Measurements from ENCODE around the gene ELL3. TPM values are rescaled to one million over a fixed set of nuclear protein-coding genes. Genes with fewer than 3 reads are reported as not detected.
"Not testable (repeated sequence)": the region's sequence is repeated elsewhere in the genome, so short reads cannot be mapped to it uniquely, and the experiment has no call there.

Gene ELL3
- 1.7 TPM for total RNA-seq

- Histone ChIP-seq H3K9me3 (ENCODE audit: low read depth, low read length) (no peaks in the 10 kb centered on the region), H3K4me3 (ENCODE audit: low read length) (peak within 1 kb of the TSS; percentile 85), H3K27me3 (ENCODE audit: insufficient read depth, low read length) (no peaks in the 10 kb centered on the region), H3K4me1 (ENCODE audit: insufficient read depth, low read length) (peaks cover 27% of the 10 kb centered on the region)
These were observed at the start of gene ELL3 for GRCh38 chr15:43776718-43777266. Gene ELL3, minus strand, starts transcription at chr15:43776966. Its CDS starts 65 bp downstream, at chr15:43776901.

GRCh38 chr15:43826029-43826507 lies 49.3 kb upstream of the ELL3 start:
- peaks cover 59% of the 10 kb centered on the region for H3K4me1 ChIP-seq (ENCODE audit: insufficient read depth, low read length)
- no peak overlapping the region for H3K4me3 ChIP-seq (ENCODE audit: low read length)
- H3K27me3 ChIP-seq (ENCODE audit: insufficient read depth, low read length), result no peaks in the 10 kb centered on the region

GRCh38 chr15:43825305-43825704 lies 48.5 kb upstream of the ELL3 start:
- not testable (repeated sequence) for H3K27me3 ChIP-seq (ENCODE audit: insufficient read depth, low read length); H3K9me3 ChIP-seq (ENCODE audit: low read depth, low read length); H3K4me3 ChIP-seq (ENCODE audit: low read length)
- peaks cover 64% of the 10 kb centered on the region for H3K4me1 ChIP-seq (ENCODE audit: insufficient read depth, low read length)

More at GRCh38 chr15:43826029-43826507, 49.3 kb upstream of the ELL3 start:
- no peaks in the 10 kb centered on the region for H3K9me3 ChIP-seq (ENCODE audit: low read depth, low read length)

GRCh38 chr15:43824302-43825246 lies 47.8 kb upstream of the ELL3 start, which contains the start of gene MFAP1:
Gene MFAP1, minus strand, starts transcription at chr15:43824690. Its CDS starts 121 bp downstream, at chr15:43824569.
- no peaks in the 10 kb centered on the region for H3K27me3 ChIP-seq (ENCODE audit: insufficient read depth, low read length)
- peak within 1 kb of the TSS; percentile 79 for H3K4me3 ChIP-seq (ENCODE audit: low read length)
- no peaks in the 10 kb centered on the region for H3K9me3 ChIP-seq (ENCODE audit: low read depth, low read length)
- H3K4me1 ChIP-seq (ENCODE audit: insufficient read depth, low read length), result peaks cover 59% of the 10 kb centered on the region

- Histone ChIP-seq H3K4me1 (ENCODE audit: insufficient read depth, low read length) (peaks cover 42% of the 10 kb centered on the region), H3K27me3 (ENCODE audit: insufficient read depth, low read length) (no peaks in the 10 kb centered on the region), H3K9me3 (ENCODE audit: low read depth, low read length) (no peaks in the 10 kb centered on the region), H3K4me3 (ENCODE audit: low read length) (no peak overlapping the region)
These were observed 44.7 kb upstream of the ELL3 start for GRCh38 chr15:43821505-43821904.

- not testable (repeated sequence) for H3K4me3 ChIP-seq (ENCODE audit: low read length)
These were observed 38.3 kb upstream of the ELL3 start for GRCh38 chr15:43815064-43815463.

GRCh38 chr15:43808960-43809678 lies 32.4 kb upstream of the ELL3 start:
- H3K4me3 ChIP-seq (ENCODE audit: low read length), result no peak overlapping the region
- peaks cover 20% of the 10 kb centered on the region for H3K4me1 ChIP-seq (ENCODE audit: insufficient read depth, low read length)
- no peaks in the 10 kb centered on the region for H3K9me3 ChIP-seq (ENCODE audit: low read depth, low read length)
- H3K27me3 ChIP-seq (ENCODE audit: insufficient read depth, low read length), result no peaks in the 10 kb centered on the region

More at GRCh38 chr15:43815064-43815463, 38.3 kb upstream of the ELL3 start:
- H3K9me3 ChIP-seq (ENCODE audit: low read depth, low read length); H3K4me1 ChIP-seq (ENCODE audit: insufficient read depth, low read length); H3K27me3 ChIP-seq (ENCODE audit: insufficient read depth, low read length): not testable (repeated sequence)

GRCh38 chr15:43808435-43808950 lies 31.7 kb upstream of the ELL3 start:
- Histone ChIP-seq H3K9me3 (ENCODE audit: low read depth, low read length) (no peaks in the 10 kb centered on the region), H3K4me3 (ENCODE audit: low read length) (no peak overlapping the region), H3K4me1 (ENCODE audit: insufficient read depth, low read length) (peaks cover 20% of the 10 kb centered on the region), H3K27me3 (ENCODE audit: insufficient read depth, low read length) (no peaks in the 10 kb centered on the region)

- H3K4me3 ChIP-seq (ENCODE audit: low read length); H3K27me3 ChIP-seq (ENCODE audit: insufficient read depth, low read length); H3K9me3 ChIP-seq (ENCODE audit: low read depth, low read length): not testable (repeated sequence)
- peaks cover 33% of the 10 kb centered on the region for H3K4me1 ChIP-seq (ENCODE audit: insufficient read depth, low read length)
These were observed 25.9 kb upstream of the ELL3 start for GRCh38 chr15:43802676-43803075.

- Histone ChIP-seq H3K9me3 (ENCODE audit: low read depth, low read length) (no peaks in the 10 kb centered on the region), H3K4me3 (ENCODE audit: low read length) (peak within 1 kb of the TSS; percentile 77), H3K27me3 (ENCODE audit: insufficient read depth, low read length) (no peaks in the 10 kb centered on the region), H3K4me1 (ENCODE audit: insufficient read depth, low read length) (peaks cover 37% of the 10 kb centered on the region)
These were observed 23.7 kb upstream of the ELL3 start, which contains the start of gene HYPK for GRCh38 chr15:43800286-43801141. Gene HYPK, plus strand, starts transcription at chr15:43800599. Its CDS starts 24 bp downstream, at chr15:43800623.

- peaks cover 43% of the 10 kb centered on the region for H3K4me1 ChIP-seq (ENCODE audit: insufficient read depth, low read length)
- H3K9me3 ChIP-seq (ENCODE audit: low read depth, low read length), result no peaks in the 10 kb centered on the region
- H3K4me3 ChIP-seq (ENCODE audit: low read length), result peak within 1 kb of the TSS; percentile 77
- no peaks in the 10 kb centered on the region for H3K27me3 ChIP-seq (ENCODE audit: insufficient read depth, low read length)
These were observed 23.1 kb upstream of the ELL3 start, which contains the start of gene SERINC4 for GRCh38 chr15:43799945-43800285. Gene SERINC4, minus strand, starts transcription at chr15:43800220. Its CDS starts 234 bp downstream, at chr15:43799986.

GRCh38 chr15:43799209-43799944 lies 22.6 kb upstream of the ELL3 start:
- Histone ChIP-seq H3K4me3 (ENCODE audit: low read length) (no peak overlapping the region), H3K9me3 (ENCODE audit: low read depth, low read length) (no peaks in the 10 kb centered on the region), H3K27me3 (ENCODE audit: insufficient read depth, low read length) (no peaks in the 10 kb centered on the region), H3K4me1 (ENCODE audit: insufficient read depth, low read length) (peaks cover 49% of the 10 kb centered on the region)

- Histone ChIP-seq H3K9me3 (ENCODE audit: low read depth, low read length) (no peaks in the 10 kb centered on the region), H3K4me3 (ENCODE audit: low read length) (no peak overlapping the region), H3K4me1 (ENCODE audit: insufficient read depth, low read length) (peaks cover 64% of the 10 kb centered on the region), H3K27me3 (ENCODE audit: insufficient read depth, low read length) (no peaks in the 10 kb centered on the region)
These were observed 19.8 kb upstream of the ELL3 start for GRCh38 chr15:43796566-43796965.

All from mononuclear cell (primary cell).